HG03025 (cell line): ENCODE data around the gene DPP6.

Experiments
- ATAC-seq: cut with Tn5 transposase; IDR thresholded peaks from one replicate; pipeline ENCODE4 v1.9.1; 2021; ENCODE audit warnings: mild to moderate bottlenecking, moderate library complexity; ENCODE audit not compliant: unreplicated experiment, low FRiP score

The DPP6 gene

DNA sequence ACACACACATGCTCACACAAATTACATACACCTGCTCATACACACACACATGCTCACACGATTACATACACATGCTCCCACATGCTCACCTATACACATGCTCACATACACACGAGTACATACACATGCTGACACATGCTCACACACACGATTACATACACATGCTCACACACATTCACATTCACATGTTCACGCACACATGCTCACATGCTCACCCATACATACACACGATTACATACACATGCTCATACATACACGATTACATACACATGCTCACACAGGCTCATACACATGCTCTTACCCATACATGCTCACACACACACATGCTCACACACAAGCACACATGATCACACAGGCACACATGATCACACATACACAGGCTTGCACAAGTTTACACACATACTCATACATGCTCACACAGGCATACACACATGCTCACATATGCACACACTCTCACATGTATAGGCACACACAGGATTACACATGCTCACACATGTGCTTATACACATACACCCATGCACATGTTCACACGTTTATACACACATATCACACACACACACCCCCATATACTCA lies 832.2 kb downstream of the DPP6 start:
- ATAC-seq: no peak

DNA sequence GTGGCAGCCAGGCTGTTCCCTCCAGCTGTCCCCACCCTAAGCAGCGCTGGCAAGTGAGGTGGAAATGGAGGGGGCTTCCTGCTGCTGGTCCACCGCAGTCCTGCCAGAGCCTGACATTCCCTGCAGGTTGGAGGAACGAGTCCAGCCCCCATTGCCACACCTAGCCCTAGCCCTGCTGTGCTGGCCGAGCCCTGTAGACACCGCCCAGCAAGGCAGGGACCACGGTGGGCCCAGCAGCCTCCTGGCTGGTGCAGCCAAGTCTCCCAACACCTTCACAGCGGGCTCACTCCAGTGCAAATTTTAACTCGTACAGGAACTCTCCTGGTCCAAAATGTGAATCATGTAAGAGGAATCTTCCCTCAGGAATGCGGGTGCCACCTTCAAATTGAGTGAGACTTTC lies 834.4 kb downstream of the DPP6 start:
- ATAC-seq: no peak

DNA sequence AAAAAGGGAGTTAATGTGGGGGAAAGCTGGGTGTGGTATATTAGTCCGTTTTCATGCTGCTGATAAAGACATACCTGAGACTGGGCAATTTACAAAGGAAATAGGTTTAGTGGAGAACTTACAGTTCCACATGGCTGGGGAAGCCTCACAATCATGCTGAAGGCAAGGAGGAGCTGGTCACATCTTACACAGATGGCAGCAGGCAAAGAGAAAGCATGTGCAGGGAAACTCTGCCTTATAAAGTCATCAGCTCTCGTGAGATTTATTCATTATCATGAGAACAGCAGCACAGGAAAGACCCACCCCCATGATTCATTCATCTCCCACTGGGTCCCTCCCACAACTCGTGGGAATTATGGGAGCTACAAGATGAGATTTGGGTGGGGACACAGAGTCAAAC lies 836.5 kb downstream of the DPP6 start:
- ATAC-seq: no peak

DNA sequence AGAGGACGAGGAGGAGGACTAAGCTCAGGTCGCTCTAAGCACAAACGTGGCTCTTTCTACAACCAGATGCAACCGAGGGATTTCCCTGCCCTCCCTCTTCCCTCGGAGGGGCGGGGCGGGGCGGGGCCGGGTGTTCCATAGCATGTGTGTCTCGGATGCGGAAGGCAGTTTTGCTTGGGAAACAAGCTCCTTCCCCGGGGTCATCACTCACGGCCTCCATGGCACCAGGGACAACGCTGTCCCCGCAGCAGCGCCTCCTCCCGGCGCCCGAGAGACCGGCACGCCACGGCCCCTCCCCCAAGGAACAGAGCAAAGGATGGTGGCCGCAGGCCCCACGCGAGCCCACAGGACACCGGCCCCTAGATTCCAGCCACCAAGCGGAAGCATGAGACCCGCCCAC lies 840.3 kb downstream of the DPP6 start:
- ATAC-seq: no peak

DNA sequence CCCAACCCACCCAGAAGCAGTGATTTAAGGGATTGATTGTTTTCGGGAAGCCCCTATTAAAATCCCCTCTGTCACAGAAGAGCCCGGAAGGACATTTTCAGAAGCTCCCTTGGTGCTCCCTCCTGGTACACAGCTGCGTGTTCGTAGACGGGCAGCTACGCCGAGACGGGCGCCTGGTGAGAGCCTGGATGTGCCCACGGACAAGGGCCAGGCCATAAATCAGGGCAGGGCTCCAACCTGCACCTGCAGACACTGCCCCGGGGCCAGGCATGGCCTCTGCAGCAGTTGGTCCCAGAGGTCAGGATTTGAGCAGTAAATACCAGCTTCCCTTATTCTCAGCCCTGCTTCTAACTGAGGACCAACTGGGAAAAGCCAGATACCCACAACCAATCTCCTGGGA lies 843.9 kb downstream of the DPP6 start:
- ATAC-seq: no peak

DNA sequence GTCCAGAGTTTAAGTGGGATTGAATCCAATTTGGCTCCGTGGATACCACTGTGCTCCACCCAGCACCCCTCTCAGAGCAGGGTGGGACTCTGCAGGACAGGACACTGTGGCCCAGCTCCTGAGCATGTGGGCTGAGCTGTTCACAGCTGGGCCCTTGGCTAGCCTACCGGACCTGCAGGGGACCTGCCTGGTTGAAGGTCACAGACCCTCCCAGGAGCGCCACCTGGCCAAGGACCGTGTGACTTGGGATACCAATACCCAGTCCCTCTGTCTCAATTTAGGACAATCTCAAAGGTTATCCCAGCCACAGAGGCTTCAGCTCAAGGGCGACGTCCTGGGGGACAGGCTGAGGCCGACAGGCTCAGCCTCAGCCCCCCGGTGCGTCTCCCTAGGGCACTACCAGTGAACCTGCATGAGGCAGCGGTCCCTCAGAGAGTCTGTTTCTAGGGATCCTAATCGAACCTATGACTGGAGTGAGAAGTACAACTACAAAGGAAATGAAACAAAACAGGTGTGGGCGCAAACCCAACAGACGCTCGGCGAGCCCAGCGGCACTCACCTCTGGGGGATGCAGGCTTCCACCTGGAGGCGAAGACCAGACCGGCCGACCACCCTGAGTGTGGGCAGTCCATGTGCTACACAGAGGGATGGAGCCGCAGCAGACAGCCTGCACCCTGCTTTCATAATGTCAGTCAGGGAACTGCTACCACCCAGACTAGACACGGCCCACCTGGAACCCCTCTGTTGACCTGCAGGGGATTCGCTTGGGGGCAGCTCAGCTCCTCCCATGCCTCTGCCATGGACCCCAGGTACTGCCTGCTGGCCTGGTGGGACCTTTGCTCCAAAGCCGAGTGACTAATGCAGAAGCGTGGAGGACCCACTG lies 847.0 kb downstream of the DPP6 start:
- ATAC-seq: no peak

DNA sequence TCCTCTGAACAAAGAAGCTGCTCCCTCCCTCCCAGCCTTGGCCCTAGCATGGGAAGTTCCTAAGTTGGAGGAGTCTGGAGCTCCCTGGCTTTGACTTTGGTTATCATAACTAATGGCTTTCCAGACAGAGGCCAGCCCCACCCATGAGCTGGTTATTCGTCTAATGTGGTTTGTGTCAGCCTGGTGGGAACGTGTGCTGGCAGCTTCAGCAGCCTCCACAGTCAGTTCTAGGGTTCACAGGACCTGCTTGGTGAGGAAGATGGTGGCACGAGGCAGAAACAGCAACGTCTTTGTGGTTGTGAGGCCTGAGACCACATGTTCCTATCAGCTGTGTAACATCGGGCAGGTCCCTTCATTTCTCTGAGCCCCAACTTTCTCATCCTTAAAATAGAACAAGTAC lies 847.7 kb downstream of the DPP6 start:
- ATAC-seq: no peak

DNA sequence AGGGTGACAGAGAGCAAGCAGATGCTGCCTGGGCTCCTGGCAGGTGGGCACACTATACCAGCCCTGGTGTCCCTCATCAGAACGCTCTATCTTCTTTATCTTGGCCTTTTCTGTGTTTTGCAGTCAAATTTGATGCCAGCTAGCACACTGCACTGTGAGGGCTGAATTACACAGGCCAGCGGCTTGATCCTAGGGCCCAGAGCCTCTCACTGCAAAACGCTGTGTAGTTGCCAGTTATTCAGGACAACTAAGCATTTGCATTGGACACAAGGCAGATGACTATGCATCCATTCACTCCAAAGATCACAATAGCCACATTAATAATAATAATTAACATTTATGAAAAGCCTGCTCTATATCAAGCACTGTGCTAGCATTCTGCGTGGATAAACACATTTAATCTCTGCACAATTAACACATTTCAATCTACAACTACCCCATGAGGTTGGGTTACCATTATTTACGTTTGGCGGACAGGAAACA lies 850.4 kb downstream of the DPP6 start:
- no peak for ATAC-seq

DNA sequence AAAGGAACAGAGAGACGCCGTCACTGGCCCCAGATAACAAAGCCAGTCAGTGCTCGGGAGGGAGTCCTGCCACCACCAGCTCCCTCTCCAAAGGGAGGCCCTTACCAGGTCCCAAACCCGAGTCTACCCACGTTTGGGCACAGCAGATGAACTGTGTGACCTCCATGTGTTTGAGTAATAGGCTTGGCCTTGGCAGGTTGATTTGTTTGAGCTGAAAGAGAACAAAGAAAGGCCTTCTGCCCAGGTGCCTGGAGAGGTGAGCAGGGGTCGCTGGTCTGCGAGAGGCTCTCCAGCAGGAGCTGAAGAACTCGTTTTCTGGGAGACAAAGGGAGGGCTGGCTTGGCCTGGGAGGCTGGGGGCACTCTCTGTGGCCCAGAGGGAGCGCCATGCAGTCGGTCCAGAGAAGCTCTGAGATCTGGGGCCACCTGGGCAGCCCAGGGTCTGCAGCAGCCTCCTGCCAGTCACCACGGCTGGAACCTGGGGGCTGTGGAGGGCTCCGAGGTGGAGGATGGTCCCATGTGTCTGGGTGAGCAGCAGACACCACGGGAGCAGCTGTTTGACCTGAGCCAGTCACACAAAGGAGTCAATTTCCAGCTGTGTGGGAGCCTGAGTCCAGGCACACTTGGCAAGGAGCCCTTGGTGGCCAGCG lies 851.0 kb downstream of the DPP6 start:
- no peak for ATAC-seq

DNA sequence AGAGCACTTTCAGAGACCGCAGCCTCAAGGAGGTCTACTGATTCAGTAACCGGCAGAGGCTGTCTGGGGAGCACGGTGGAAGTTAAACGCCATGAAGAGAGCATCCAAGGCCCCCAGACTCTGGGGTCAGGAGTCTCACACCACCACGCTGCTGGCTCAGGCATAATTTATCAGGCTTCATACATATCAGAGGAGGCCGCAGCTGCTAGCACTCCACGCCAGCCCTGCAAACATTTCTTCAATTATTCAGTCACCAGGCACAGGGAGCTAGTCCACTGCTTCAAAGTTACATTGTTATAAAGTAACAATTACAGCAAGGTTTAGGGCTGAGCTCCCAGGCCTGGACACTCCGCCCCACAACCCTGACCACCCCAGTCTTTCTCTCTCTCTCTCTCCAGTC lies 852.9 kb downstream of the DPP6 start:
- no peak for ATAC-seq

DNA sequence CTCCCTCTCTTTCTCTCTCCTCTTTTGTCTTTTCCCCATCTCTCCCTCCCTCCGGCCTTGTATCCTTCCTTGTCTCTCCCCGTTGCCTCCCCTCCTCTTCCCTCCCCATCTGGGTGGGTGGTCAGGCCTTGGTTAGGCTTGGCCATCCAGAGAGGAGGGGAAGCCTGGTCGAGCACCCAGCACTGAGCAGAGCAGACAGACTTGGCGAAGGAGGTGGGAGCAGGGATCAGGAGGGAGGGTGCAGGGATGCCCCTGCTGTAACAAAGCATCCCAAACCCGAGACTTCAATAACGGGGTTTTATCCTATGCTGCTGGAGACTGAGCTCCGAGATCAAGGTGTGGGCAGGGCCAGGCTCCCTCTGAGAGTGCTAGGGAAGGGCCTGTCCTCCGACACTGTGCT lies 853.4 kb downstream of the DPP6 start:
- ATAC-seq: no peak

DNA sequence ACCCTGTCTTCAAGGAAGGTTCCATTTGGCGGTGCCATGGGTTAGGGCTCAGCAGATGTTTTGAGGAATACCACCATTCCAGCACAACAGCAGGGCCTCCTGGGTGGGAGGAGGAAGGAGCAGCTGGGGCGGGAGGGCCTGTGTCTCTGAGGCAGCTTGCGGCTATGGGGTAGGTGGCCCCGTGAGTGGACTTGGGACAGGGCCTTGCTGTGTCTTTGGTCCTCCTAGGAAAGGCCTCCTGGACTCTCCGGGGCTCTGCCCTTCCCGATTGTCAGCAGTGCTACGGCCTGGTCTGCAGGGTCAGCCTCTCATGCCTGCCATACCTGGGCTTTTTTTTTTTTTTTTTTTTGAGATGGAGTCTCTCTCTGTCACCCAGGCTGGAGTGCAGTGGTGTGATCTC lies 854.0 kb downstream of the DPP6 start:
- no peak for ATAC-seq

DNA sequence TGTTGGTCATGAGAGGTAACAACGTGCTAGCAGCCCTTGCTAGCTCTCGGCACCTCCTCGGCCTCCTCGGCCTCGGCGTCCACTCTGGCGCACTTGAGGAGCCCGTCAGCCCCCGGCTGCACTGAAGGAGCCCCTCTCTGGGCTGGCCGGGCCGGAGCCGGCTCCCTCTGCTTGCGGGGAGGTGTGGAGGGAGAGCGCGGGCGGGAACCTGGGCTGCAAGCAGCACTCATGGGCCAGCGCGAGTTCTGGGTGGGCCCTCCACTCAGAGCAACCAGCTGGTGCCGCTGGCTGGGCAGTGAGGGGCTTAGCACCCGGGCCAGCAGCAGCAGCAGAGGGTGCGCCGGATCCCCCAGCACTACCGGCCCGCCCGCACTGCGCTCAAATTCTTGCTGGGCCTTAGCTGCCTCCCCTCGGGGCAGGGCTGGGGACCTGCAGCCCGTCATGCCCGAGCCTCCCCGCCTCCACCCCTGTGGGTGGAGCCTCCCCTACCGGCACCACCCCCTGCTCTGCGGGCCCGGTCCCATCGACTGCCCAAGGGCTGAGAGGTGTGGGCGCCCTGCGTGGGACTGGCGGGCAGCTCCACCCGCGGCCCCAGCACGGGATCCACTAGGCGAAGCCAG lies 854.6 kb downstream of the DPP6 start:
- no peak for ATAC-seq

DNA sequence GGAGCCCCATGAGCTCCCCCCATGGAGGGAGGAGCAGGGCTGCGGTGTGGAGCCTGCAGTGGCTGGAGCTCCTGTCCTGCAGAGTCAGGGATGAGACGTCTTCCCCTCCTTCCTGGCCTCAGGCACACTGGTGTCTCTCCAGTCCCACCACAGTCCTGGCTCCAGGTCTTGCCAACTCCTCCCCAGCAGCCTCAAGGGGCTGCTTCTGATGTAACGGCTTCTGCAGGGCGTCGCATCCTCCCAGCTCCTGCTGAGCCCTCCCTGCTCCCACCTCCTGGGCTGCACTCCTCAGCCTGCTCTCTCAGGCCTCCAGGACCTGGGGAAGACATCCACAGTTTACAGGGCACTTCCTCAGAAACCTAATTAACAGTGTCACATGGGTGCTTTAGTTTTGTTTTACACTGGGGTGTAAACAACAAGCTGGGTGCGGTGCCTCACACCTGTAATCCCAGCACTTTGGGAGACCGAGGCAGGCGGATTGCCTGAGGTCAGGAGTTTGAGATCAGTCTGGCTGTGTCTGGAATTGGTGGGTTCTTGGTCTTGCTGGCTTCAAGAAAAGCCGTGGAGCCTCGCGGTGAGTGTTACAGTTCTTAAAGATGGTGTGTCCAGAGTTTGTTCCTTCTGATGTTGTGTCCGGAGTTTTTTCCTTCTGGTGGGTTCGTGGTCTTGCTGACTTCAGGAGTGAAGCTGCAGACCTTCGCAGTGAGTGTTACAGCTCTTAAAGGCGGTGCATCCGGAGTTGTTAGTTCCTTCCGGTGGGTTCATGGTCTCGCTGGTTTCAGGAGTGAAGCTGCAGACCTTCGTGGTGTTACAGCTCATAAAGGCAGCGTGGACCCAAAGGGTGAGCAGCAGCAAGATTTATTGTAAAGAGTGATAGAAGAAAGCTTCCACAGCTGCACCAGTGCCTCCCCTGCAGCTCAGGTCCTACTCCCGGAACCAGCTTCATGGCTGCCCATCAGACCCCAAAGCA lies 855.7 kb downstream of the DPP6 start:
- ATAC-seq: no peak

DNA sequence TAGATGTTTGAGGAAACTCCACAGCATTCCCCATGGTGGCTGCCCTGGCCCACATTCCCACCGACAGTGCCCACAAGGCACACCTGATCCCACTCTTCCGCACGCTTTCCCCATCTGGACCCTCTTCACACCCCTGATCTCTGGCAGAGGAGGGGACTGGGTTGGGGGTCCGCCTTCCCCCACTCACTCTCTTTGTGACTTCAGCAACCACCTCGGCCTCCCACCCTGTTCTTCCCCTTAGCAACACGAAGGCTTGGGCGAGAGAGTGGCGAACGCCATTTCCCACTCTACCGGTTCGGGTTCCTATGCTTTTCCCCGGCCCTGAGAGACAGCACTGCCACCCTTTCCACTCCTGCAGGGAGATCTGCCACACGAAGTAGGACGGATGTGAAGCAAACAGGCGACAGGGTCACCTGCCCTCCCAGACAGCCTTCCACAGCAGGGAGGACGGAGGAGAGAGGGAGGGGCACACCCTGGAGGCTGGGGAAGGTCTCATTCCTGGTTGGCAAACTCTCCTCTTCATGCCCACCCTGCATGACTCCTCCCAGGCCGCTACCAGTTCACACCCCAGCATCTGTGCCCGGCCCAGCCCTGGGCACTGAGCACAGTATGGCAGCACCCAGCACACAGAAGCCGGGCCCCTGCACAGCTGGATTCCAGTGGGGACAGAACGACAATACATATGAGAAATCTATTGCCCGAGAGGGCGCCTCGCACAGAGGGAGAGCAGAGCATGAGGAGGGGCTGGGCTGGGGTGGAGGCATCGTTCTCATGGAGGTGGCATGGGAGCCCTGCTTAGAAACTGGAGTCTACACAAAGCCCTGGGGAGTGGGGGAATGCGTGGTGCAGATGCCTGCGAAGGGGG lies 857.3 kb downstream of the DPP6 start:
- ATAC-seq: no peak

DNA sequence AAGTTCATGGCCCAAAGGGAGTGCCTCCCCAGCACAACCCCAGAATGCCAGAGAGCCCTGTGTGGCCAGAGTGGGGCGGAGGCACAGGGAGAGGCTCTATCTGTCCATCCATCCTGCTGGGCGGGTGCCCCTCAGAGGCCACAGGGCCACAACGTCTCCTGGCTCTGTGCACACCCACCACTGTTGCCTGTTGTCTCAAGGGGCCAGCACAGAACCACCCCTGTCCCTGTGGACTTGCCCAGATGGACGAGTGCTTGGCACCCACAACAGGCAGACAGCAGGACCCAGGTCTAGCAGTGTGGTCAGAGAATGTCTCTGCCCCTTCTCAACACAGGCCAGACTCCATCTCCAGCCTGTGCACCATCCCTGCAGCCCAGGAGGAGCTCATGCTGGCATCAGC lies 857.9 kb downstream of the DPP6 start:
- ATAC-seq: no peak

DNA sequence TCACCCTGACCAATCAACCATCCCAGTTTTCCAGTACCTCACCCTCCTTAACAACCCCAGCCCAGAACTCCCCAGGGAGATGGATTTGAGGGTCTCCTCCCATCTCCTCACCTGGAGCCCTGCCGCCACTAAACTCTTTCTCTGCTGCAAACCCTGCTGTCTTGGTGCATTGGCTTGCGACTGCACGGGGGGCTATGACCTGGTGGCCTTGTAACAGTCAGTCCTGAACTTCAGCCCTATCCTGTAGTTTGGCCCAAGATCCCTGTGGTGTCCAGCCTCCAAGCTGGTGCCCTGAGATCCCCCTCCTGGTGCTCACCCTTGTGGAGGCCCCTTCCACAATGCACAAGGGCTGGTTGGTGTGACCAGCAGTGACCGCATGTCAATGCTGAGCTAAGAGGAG lies 858.8 kb downstream of the DPP6 start:
- ATAC-seq: no peak

DNA sequence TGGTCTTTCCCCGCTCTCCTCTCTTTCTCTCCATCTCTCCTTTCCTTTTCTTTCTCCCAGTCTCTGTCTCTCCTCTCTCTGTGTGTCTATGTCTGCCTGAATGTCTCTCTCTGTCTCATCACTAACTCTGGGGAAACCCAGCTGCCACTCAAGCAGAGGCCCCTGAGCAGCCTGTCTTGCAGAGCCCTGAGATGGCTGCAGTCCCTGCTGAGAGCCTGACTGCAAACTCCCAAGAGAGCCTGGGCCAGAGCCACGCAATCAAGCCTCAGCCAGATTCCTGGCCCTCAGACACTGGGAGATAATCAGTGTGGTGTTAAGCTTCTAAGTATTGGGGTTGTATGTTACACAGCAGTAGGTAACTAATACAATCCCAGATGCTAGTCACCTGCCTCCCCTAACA lies 859.2 kb downstream of the DPP6 start:
- ATAC-seq: no peak

DNA sequence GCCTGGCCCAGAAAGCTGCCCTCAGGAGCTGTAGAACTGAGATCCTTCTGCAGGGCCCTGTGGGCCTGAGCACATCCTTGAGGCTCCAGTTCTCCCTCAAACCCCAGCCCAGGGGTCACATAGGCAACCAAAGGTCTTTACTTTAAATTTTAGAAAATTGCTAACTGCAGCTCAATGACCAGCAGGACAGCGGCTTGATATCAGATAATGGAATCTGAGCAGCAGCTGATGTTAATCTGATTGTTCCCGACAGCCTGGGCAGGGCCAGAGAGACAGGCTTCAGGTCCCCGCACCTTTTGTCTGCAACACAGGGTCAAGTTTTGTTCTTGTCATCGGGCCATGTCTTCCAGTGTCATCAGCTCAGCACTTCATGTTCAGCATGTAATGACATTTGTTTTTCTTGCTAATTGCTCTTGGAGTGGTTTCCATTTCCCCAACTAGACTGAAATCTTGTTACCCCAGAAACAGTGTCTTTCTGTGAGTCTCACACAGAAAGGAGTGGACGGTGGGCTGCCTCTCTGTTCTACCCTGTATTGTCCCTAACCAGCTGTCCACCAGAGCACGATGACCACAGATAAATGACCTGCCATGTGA lies 859.8 kb downstream of the DPP6 start:
- no peak for ATAC-seq
